PC-3 (cell line): ENCODE results near the gene HELQ.

Experiments used
- EZH2 ChIP-seq: fragments of 300-600 bp; sonication (generic); IDR thresholded peaks from one replicate; pipeline ENCODE4 v1.6.1; 2017; ENCODE audit warnings: antibody characterized with exemption, mild to moderate bottlenecking, low read length; ENCODE audit not compliant: unreplicated experiment
- EZH2phosphoT487 ChIP-seq: fragments of 300-600 bp; sonication (generic); IDR thresholded peaks from 2 replicates; pipeline ENCODE4 v1.6.1; 2018; ENCODE audit warnings: mild to moderate bottlenecking, antibody characterized with exemption, low read length, borderline replicate concordance
- TF ChIP-seq, protein P1 (sequence below): fragments of 300-600 bp; sonication (generic); conservative IDR thresholded peaks from 2 replicates; pipeline ENCODE4 v1.5.1; 2017; ENCODE audit warnings: antibody characterized with exemption, low read depth, mild to moderate bottlenecking, low read length

DNA sequence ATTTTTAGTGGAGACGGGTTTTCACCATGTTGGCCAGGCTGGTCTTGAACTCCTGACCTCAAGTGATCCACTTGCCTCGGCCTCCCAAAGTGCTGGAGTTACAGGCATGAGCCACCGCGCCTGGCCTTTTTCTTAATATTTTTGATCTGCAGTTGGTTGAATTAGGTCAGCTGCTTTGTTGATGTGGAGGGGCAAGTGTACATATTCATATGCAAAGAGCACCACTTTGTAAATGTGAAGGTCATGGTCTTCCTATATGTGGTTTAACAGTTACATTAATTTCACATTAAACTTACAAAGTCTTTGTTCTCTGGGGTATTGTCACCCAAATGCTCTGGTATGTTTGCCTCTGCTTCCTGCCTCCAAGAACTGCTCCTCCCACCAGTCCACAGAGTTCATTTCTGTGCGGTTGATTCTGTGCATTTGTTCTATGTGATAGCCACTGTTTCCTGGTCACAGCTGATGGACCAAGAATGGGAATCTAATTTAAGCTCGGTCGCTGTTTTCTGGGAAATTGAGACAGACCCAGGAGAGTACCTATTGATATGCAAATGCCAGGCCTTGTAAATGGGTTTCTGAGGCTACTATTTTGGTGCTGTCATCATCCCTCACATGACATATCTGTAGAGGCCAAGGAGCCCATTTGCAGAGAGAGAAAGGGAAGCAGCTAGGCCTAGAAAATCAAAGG, 94.1 kb downstream of the HELQ start:
- TF ChIP-seq, protein P1, sequence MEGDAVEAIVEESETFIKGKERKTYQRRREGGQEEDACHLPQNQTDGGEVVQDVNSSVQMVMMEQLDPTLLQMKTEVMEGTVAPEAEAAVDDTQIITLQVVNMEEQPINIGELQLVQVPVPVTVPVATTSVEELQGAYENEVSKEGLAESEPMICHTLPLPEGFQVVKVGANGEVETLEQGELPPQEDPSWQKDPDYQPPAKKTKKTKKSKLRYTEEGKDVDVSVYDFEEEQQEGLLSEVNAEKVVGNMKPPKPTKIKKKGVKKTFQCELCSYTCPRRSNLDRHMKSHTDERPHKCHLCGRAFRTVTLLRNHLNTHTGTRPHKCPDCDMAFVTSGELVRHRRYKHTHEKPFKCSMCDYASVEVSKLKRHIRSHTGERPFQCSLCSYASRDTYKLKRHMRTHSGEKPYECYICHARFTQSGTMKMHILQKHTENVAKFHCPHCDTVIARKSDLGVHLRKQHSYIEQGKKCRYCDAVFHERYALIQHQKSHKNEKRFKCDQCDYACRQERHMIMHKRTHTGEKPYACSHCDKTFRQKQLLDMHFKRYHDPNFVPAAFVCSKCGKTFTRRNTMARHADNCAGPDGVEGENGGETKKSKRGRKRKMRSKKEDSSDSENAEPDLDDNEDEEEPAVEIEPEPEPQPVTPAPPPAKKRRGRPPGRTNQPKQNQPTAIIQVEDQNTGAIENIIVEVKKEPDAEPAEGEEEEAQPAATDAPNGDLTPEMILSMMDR, result no peak
- no peak for TF ChIP-seq EZH2
- no peak for TF ChIP-seq EZH2phosphoT487
